ENCODE data around the gene BACH1. TPM values are rescaled to one million over a fixed set of nuclear protein-coding genes. Genes with fewer than 3 reads are reported as not detected.

BACH1 gene
- total and polyA plus RNA-seq, 4 donors: 12.1 to 103 (median 52.4) TPM

GRCh38 chr21:29323189-29323588 lies 24.5 kb downstream of the BACH1 start:
- intact Hi-C loops (cut with DNase I): no loop called here
- Histone ChIP-seq H3K27ac (ENCODE audit: low read depth in 1 of 2, low read length in 2 of 2) (no peak overlapping the region), H3K4me1 (ENCODE audit: control insufficient read depth in 1 of 2, insufficient read depth in 2 of 2, low read length in 2 of 2) (peaks cover 3 to 6% of the 10 kb centered on the region in 2 donors), H3K27me3 (ENCODE audit: control insufficient read depth in 1 of 2, insufficient read depth in 2 of 2, low read length in 1 of 2) (no peaks in the 10 kb centered on the region), H3K36me3 (ENCODE audit: control insufficient read depth in 1 of 2, insufficient read depth in 2 of 2, low read length in 1 of 2) (no peaks in the 10 kb centered on the region), H3K4me3 (ENCODE audit: low read length in 2 of 2) (no peak overlapping the region), H3K9me3 (ENCODE audit: control insufficient read depth, low read length) (no peaks in the 10 kb centered on the region)
- ATAC-seq (ENCODE audit: low FRiP score) (no peak), DNase-seq (no peak)
- 90 to 92% methylated on average over 6 of the region's 6 CpGs for WGBS, 2 donors

GRCh38 chr21:29326914-29327554 lies 28.3 kb downstream of the BACH1 start:
- Histone ChIP-seq H3K27ac (ENCODE audit: low read depth in 1 of 2, low read length in 2 of 2) (no peak overlapping the region), H3K9me3 (ENCODE audit: control insufficient read depth, low read length) (no peaks in the 10 kb centered on the region), H3K4me1 (ENCODE audit: control insufficient read depth in 1 of 2, insufficient read depth in 2 of 2, low read length in 2 of 2) (peaks cover 0 to 3% of the 10 kb centered on the region in 2 donors), H3K36me3 (ENCODE audit: control insufficient read depth in 1 of 2, insufficient read depth in 2 of 2, low read length in 1 of 2) (no peaks in the 10 kb centered on the region), H3K4me3 (ENCODE audit: low read length in 2 of 2) (no peak overlapping the region), H3K27me3 (ENCODE audit: control insufficient read depth in 1 of 2, insufficient read depth in 2 of 2, low read length in 1 of 2) (no peaks in the 10 kb centered on the region)
- WGBS, 2 donors: 93 to 95% methylated on average over 10 of the region's 10 CpGs
- ATAC-seq (ENCODE audit: low FRiP score) (no peak), DNase-seq (no peak)
- intact Hi-C loops (cut with DNase I): no loop called here

GRCh38 chr21:29329406-29329805 lies 30.7 kb downstream of the BACH1 start:
- WGBS, 2 donors: 80 to 82% methylated on average over 5 of the region's 5 CpGs
- DNase-seq (no peak), ATAC-seq (ENCODE audit: low FRiP score) (no peak)
- Histone ChIP-seq H3K36me3 (ENCODE audit: control insufficient read depth in 1 of 2, insufficient read depth in 2 of 2, low read length in 1 of 2) (no peaks in the 10 kb centered on the region), H3K4me1 (ENCODE audit: control insufficient read depth in 1 of 2, insufficient read depth in 2 of 2, low read length in 2 of 2) (peaks cover 7% of the 10 kb centered on the region in 2 donors), H3K27ac (ENCODE audit: low read depth in 1 of 2, low read length in 2 of 2) (no peak overlapping the region), H3K9me3 (ENCODE audit: control insufficient read depth, low read length) (no peaks in the 10 kb centered on the region), H3K27me3 (ENCODE audit: control insufficient read depth in 1 of 2, insufficient read depth in 2 of 2, low read length in 1 of 2) (no peaks in the 10 kb centered on the region), H3K4me3 (ENCODE audit: low read length in 2 of 2) (no peak overlapping the region)
- intact Hi-C loops (cut with DNase I): no loop called here

- WGBS, 2 donors: 81 to 85% methylated on average over 1 of the region's 1 CpG
- H3K9me3 ChIP-seq (ENCODE audit: control insufficient read depth, low read length): no peaks in the 10 kb centered on the region
- intact Hi-C loops (cut with DNase I): no loop called here
- DNase-seq (no peak), ATAC-seq (ENCODE audit: low FRiP score) (no peak)
- H3K27ac ChIP-seq (ENCODE audit: low read depth in 1 of 2, low read length in 2 of 2): no peak overlapping the region
- H3K4me3 ChIP-seq (ENCODE audit: low read length in 2 of 2): no peak overlapping the region
- no peaks in the 10 kb centered on the region for H3K36me3 ChIP-seq (ENCODE audit: control insufficient read depth in 1 of 2, insufficient read depth in 2 of 2, low read length in 1 of 2)
- H3K4me1 ChIP-seq (ENCODE audit: control insufficient read depth in 1 of 2, insufficient read depth in 2 of 2, low read length in 2 of 2): peaks cover 4 to 7% of the 10 kb centered on the region in 2 donors
- H3K27me3 ChIP-seq (ENCODE audit: control insufficient read depth in 1 of 2, insufficient read depth in 2 of 2, low read length in 1 of 2): no peaks in the 10 kb centered on the region
Measured at GRCh38 chr21:29330797-29331196, 32.1 kb downstream of the BACH1 start.

- ATAC-seq (ENCODE audit: low FRiP score): no peak
- H3K4me1 ChIP-seq (ENCODE audit: control insufficient read depth in 1 of 2, insufficient read depth in 2 of 2, low read length in 2 of 2): peaks cover 4 to 9% of the 10 kb centered on the region in 2 donors
Measured at GRCh38 chr21:29332461-29333362, 34.0 kb downstream of the BACH1 start.

GRCh38 chr21:29333406-29333805 lies 34.7 kb downstream of the BACH1 start:
- H3K9me3 ChIP-seq (ENCODE audit: control insufficient read depth, low read length): no peaks in the 10 kb centered on the region
- H3K4me1 ChIP-seq (ENCODE audit: control insufficient read depth in 1 of 2, insufficient read depth in 2 of 2, low read length in 2 of 2): peaks cover 4 to 9% of the 10 kb centered on the region in 2 donors
- no peaks in the 10 kb centered on the region for H3K27me3 ChIP-seq (ENCODE audit: control insufficient read depth in 1 of 2, insufficient read depth in 2 of 2, low read length in 1 of 2)
- intact Hi-C loops (cut with DNase I): no loop called here
- no peak overlapping the region for H3K27ac ChIP-seq (ENCODE audit: low read depth in 1 of 2, low read length in 2 of 2)
- H3K36me3 ChIP-seq (ENCODE audit: control insufficient read depth in 1 of 2, insufficient read depth in 2 of 2, low read length in 1 of 2): no peaks in the 10 kb centered on the region
- 22 to 26% methylated on average over 1 of the region's 1 CpG for WGBS, 2 donors
- DNase-seq (no peak), ATAC-seq (ENCODE audit: low FRiP score) (no peak)
- no peak overlapping the region for H3K4me3 ChIP-seq (ENCODE audit: low read length in 2 of 2)

More at GRCh38 chr21:29332461-29333362, 34.0 kb downstream of the BACH1 start:
- H3K27ac ChIP-seq (ENCODE audit: low read depth in 1 of 2, low read length in 2 of 2): peak overlapping the region; percentile 57 to 59
- no peak overlapping the region for H3K4me3 ChIP-seq (ENCODE audit: low read length in 2 of 2)
- intact Hi-C loops (cut with DNase I): no loop called here
- no peaks in the 10 kb centered on the region for H3K9me3 ChIP-seq (ENCODE audit: control insufficient read depth, low read length)
- no peaks in the 10 kb centered on the region for H3K27me3 ChIP-seq (ENCODE audit: control insufficient read depth in 1 of 2, insufficient read depth in 2 of 2, low read length in 1 of 2)
- no peaks in the 10 kb centered on the region for H3K36me3 ChIP-seq (ENCODE audit: control insufficient read depth in 1 of 2, insufficient read depth in 2 of 2, low read length in 1 of 2)
- 70 to 72% methylated on average over 10 of the region's 10 CpGs for WGBS, 2 donors
- DNase-seq: no peak

- ATAC-seq (ENCODE audit: low FRiP score) (no peak), DNase-seq (no peak)
- H3K4me3 ChIP-seq (ENCODE audit: low read length in 2 of 2): no peak overlapping the region
- WGBS, 2 donors: 61 to 62% methylated on average over 11 of the region's 11 CpGs
- no peaks in the 10 kb centered on the region for H3K36me3 ChIP-seq (ENCODE audit: control insufficient read depth in 1 of 2, insufficient read depth in 2 of 2, low read length in 1 of 2)
- intact Hi-C loops (cut with DNase I): no loop called here
- no peak overlapping the region for H3K27ac ChIP-seq (ENCODE audit: low read depth in 1 of 2, low read length in 2 of 2)
- H3K27me3 ChIP-seq (ENCODE audit: control insufficient read depth in 1 of 2, insufficient read depth in 2 of 2, low read length in 1 of 2): no peaks in the 10 kb centered on the region
- peaks cover 4 to 11% of the 10 kb centered on the region in 2 donors for H3K4me1 ChIP-seq (ENCODE audit: control insufficient read depth in 1 of 2, insufficient read depth in 2 of 2, low read length in 2 of 2)
- no peaks in the 10 kb centered on the region for H3K9me3 ChIP-seq (ENCODE audit: control insufficient read depth, low read length)
Measured at GRCh38 chr21:29334717-29335428, 36.2 kb downstream of the BACH1 start.

- ATAC-seq (ENCODE audit: low FRiP score) (no peak), DNase-seq (no peak)
- Histone ChIP-seq H3K4me3 (ENCODE audit: low read length in 2 of 2) (no peak overlapping the region), H3K27ac (ENCODE audit: low read depth in 1 of 2, low read length in 2 of 2) (no peak overlapping the region), H3K9me3 (ENCODE audit: control insufficient read depth, low read length) (no peaks in the 10 kb centered on the region), H3K4me1 (ENCODE audit: control insufficient read depth in 1 of 2, insufficient read depth in 2 of 2, low read length in 2 of 2) (peaks cover 4 to 11% of the 10 kb centered on the region in 2 donors), H3K27me3 (ENCODE audit: control insufficient read depth in 1 of 2, insufficient read depth in 2 of 2, low read length in 1 of 2) (no peaks in the 10 kb centered on the region), H3K36me3 (ENCODE audit: control insufficient read depth in 1 of 2, insufficient read depth in 2 of 2, low read length in 1 of 2) (no peaks in the 10 kb centered on the region)
- intact Hi-C loops (cut with DNase I): no loop called here
- 85 to 87% methylated on average over 3 of the region's 3 CpGs for WGBS, 2 donors
Measured at GRCh38 chr21:29335720-29336119, 37.0 kb downstream of the BACH1 start.
